Gastrocnemius medialis (tissue), 4 donors: ENCODE results near the gene RPS6KC1. TPM values are rescaled to one million over a fixed set of nuclear protein-coding genes. Genes with fewer than 3 reads are reported as not detected.
A peak's percentile ranks its signal among the peaks of the same experiment; 100 is the strongest.

Experiments
- ATAC-seq, 2 donors: fragments of 150-250 bp; one replicate each; pipeline ENCODE4 v1.9.1; 2016
- DNase-seq, 2 donors: peaks; one replicate each; pipeline ENCODE4 v3.0.0-alpha.2; 2019
- H3K27ac ChIP-seq, 4 donors: fragments of 200-600 bp; sonication (generic); 1 replicate in 1 of 4; 2 replicates in 3 of 4; pipeline ENCODE4 v1.5.1; 2016 to 2018; ENCODE audit warnings: mild to moderate bottlenecking in 2 of 4, moderate library complexity in 1 of 4
- H3K27me3 ChIP-seq, 3 donors: fragments of 200-600 bp; sonication (generic) in 2 of 3; 1 replicate in 1 of 3; 2 replicates in 2 of 3; pipeline versions ENCODE4 v1.5.1 to v1.6.0; 2016 to 2019; ENCODE audit warnings: mild to moderate bottlenecking in 1 of 3, moderate library complexity in 1 of 3
- H3K36me3 ChIP-seq, 2 donors: fragments of 200-600 bp; sonication (generic) in 1 of 2; one replicate each; pipeline ENCODE4 v1.5.1; 2017 to 2018
- H3K4me1 ChIP-seq, 2 donors: fragments of 200-600 bp; sonication (generic) in 1 of 2; one replicate each; pipeline ENCODE4 v1.5.1; 2016 to 2017; ENCODE audit warnings: mild to moderate bottlenecking in 2 of 2
- H3K4me3 ChIP-seq, 4 donors: fragments of 200-600 bp; sonication (generic) in 3 of 4; 1 replicate in 1 of 4; 2 replicates in 3 of 4; pipeline ENCODE4 v1.5.1; 2016 to 2019; ENCODE audit warnings: mild to moderate bottlenecking in 2 of 4
- H3K9me3 ChIP-seq, 3 donors: fragments of 200-600 bp; sonication (generic) in 2 of 3; 1 replicate in 1 of 3; 2 replicates in 2 of 3; pipeline ENCODE4 v1.5.1; 2016 to 2019
- CTCF ChIP-seq, 5 experiments: fragments of 450-650 bp in 3 of 5; fragments of 200-600 bp in 2 of 5; sonication (generic) in 2 of 5; IDR thresholded peaks in 4 of 5; conservative IDR thresholded peaks in 1 of 5; 1 replicate in 4 of 5; 2 replicates in 1 of 5; pipeline ENCODE4 v1.5.1; 2016 to 2019; ENCODE audit warnings: antibody characterized with exemption in 5 of 5, mild to moderate bottlenecking in 3 of 5, moderate library complexity in 3 of 5
- POLR2A ChIP-seq, 2 donors: fragments of 450-650 bp; IDR thresholded peaks; one replicate each; pipeline ENCODE4 v1.6.1; 2017; ENCODE audit warnings: antibody characterized with exemption in 2 of 2, mild to moderate bottlenecking in 2 of 2, moderate library complexity in 2 of 2
- in situ Hi-C, 4 donors: fragments of 200-750 bp; cut with MboI; loops; one replicate each; pipeline versions ENCODE4 v1.15.0 to v1.8.0; 2017; ENCODE audit warnings: low sequenced_read_pairs in 4 of 4
- intact Hi-C: fragments of 100-400 bp; cut with DNase I; formaldehyde crosslinking; loops from one replicate; pipeline ENCODE4 v1.15.1; 2023; ENCODE audit warnings: low total_unique reads
- total RNA-seq, 4 donors: library from RNA; depleted of rRNA; stranded (reverse); fragments of >200 nt; gene quantifications; one replicate each; pipeline versions ENCODE4 v1.1.0 to v1.2.3, GENCODE V29; 2016

RPS6KC1 gene
- total RNA-seq, 4 donors from 2014 or later = 14.5 to 22.2 (median 16.2) TPM

GRCh38 chr1:213163278-213163711 lies 112.3 kb downstream of the RPS6KC1 start:
- no peaks in the 10 kb centered on the region for H3K36me3 ChIP-seq
- no peak overlapping the region for H3K4me3 ChIP-seq
- in situ Hi-C loops (no loop called here), intact Hi-C loops (no loop called here)
- no peak for ATAC-seq
- H3K9me3 ChIP-seq = no peaks in the 10 kb centered on the region
- peaks cover 6 to 7% of the 10 kb centered on the region in 2 donors for H3K4me1 ChIP-seq
- H3K27ac ChIP-seq = peak overlapping the region in 1 of 4 donors; percentile 7
- no peak for TF ChIP-seq CTCF (IDR thresholded peaks at IDR 0.05 in 4 of 5, conservative IDR thresholded peaks at IDR 0.05 in 1 of 5)
- no peak for TF ChIP-seq POLR2A (IDR thresholded peaks at IDR 0.05)
- no peaks in the 10 kb centered on the region for H3K27me3 ChIP-seq
- no peak for DNase-seq

- no peaks in the 10 kb centered on the region for H3K27me3 ChIP-seq
- no peak overlapping the region for H3K27ac ChIP-seq
- peaks cover 3 to 4% of the 10 kb centered on the region in 2 donors for H3K4me1 ChIP-seq
- no peaks in the 10 kb centered on the region for H3K36me3 ChIP-seq
- H3K4me3 ChIP-seq = no peak overlapping the region
- intact Hi-C loops (no loop called here), in situ Hi-C loops (no loop called here)
- TF ChIP-seq CTCF (IDR thresholded peaks at IDR 0.05 in 4 of 5, conservative IDR thresholded peaks at IDR 0.05 in 1 of 5) = no peak
- no peak for TF ChIP-seq POLR2A (IDR thresholded peaks at IDR 0.05)
- ATAC-seq (no peak), DNase-seq (no peak)
- no peaks in the 10 kb centered on the region for H3K9me3 ChIP-seq
These were observed 113.5 kb downstream of the RPS6KC1 start for GRCh38 chr1:213164561-213164960.

GRCh38 chr1:213166852-213167251 lies 115.8 kb downstream of the RPS6KC1 start:
- Histone ChIP-seq H3K4me3 (peak overlapping the region in 1 of 4 donors; percentile 2), H3K9me3 (no peaks in the 10 kb centered on the region), H3K36me3 (no peaks in the 10 kb centered on the region), H3K27me3 (no peaks in the 10 kb centered on the region), H3K4me1 (peaks cover 3 to 4% of the 10 kb centered on the region in 2 donors), H3K27ac (no peak overlapping the region)
- in situ Hi-C loops = no loop called here
- DNase-seq = no peak
- intact Hi-C loops = no loop called here
- TF ChIP-seq POLR2A (IDR thresholded peaks at IDR 0.05) (no peak), CTCF (IDR thresholded peaks at IDR 0.05 in 4 of 5, conservative IDR thresholded peaks at IDR 0.05 in 1 of 5) (no peak)
- ATAC-seq = no peak

- no peaks in the 10 kb centered on the region for H3K36me3 ChIP-seq
- in situ Hi-C loops (no loop called here), intact Hi-C loops (no loop called here)
- no peak for DNase-seq
- H3K9me3 ChIP-seq = no peaks in the 10 kb centered on the region
- H3K4me3 ChIP-seq = no peak overlapping the region
- no peak for TF ChIP-seq POLR2A (IDR thresholded peaks at IDR 0.05)
- no peak for TF ChIP-seq CTCF (IDR thresholded peaks at IDR 0.05 in 4 of 5, conservative IDR thresholded peaks at IDR 0.05 in 1 of 5)
- H3K27ac ChIP-seq = no peak overlapping the region
- peaks cover 0 to 3% of the 10 kb centered on the region in 2 donors for H3K4me1 ChIP-seq
- no peak for ATAC-seq
- H3K27me3 ChIP-seq = no peaks in the 10 kb centered on the region
These were observed 120.7 kb downstream of the RPS6KC1 start for GRCh38 chr1:213171711-213172110.

- Histone ChIP-seq H3K27ac (no peak overlapping the region), H3K4me1 (no peaks in the 10 kb centered on the region), H3K4me3 (no peak overlapping the region), H3K36me3 (peaks cover 0 to 4% of the 10 kb centered on the region in 2 donors), H3K9me3 (no peaks in the 10 kb centered on the region), H3K27me3 (no peaks in the 10 kb centered on the region)
- no peak for ATAC-seq
- intact Hi-C loops (no loop called here), in situ Hi-C loops (no loop called here)
- DNase-seq = no peak
- TF ChIP-seq POLR2A (IDR thresholded peaks at IDR 0.05) (no peak), CTCF (IDR thresholded peaks at IDR 0.05 in 4 of 5, conservative IDR thresholded peaks at IDR 0.05 in 1 of 5) (no peak)
These were observed 125.3 kb downstream of the RPS6KC1 start for GRCh38 chr1:213176341-213176740.
